HFF-Myc (cell line): Measurements from ENCODE around the gene COX8A.

Experiments
- DNase-seq: peaks from one replicate; pipeline ENCODE4 v3.0.0-alpha.2; 2011; ENCODE audit warnings: low read depth; ENCODE audit errors: extremely low read depth
- H3K4me3 ChIP-seq: replicated peaks from 2 replicates; pipeline ENCODE4 v1.5.1; 2011; ENCODE audit warnings: low read depth, mild to moderate bottlenecking, control low read depth, low read length
- CTCF ChIP-seq: IDR thresholded peaks from 2 replicates; pipeline ENCODE4 v1.5.1; 2012; ENCODE audit warnings: mild to moderate bottlenecking, low read depth, low read length, control low read depth; ENCODE audit errors: missing control alignments

The COX8A gene

DNA sequence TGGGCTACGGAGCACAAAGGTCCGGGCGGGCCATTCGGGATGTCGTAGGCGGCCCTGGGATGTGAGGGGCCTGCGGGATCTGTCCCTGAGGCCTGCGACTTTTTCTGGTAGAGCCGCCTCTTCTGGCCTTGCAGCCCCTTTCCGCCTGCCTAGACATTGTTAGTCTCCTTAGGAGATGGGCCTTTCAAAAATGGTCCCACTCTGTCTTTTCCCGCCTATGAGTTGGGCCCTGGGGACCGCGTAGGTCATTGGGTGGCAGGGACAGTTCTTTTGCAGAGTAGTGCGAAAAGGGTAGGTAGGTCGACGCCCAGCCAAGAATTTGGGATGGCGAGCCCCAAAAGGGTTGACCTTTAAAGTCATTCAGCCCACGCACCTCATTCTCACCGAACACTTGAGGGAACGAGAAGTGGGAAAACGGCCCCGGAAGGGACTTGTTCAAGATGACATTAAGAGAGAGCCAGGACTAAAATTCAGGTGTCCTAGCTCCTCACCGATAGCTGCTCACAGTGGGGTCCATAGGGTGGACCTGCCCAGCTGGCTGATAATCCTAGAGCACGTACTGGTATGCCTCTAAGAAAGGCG is 12.6 kb downstream of the COX8A start:
- no peak for DNase-seq
- no peak for TF ChIP-seq CTCF

GRCh38 chr11:63991558-63991957 is 17.1 kb downstream of the COX8A start:
- DNase-seq, result no peak
- TF ChIP-seq CTCF, result no peak
- H3K4me3 ChIP-seq, result no peak overlapping the region

More for the DNA sequence above, 12.6 kb downstream of the COX8A start:
- H3K4me3 ChIP-seq, result peak overlapping the region; percentile 95

DNA sequence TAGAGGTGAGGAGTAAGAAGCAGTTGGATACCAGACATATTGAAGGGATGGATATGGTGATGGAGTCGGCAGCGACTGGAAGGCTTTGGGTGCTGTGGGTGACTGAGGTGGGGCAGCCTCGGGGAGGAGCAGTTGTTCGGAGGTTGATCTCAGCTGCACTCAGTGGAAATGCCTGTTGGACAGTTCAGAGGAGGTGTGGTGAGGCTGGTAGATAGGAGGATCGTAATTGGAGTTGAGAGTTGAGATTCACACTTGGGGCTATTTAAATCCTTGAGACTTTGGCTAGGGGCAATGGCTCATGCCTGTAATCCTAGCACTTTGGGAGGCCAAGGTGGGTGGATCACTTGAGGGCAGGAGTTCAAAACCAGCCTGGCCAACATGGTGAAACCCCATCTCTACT is 18.7 kb downstream of the COX8A start:
- H3K4me3 ChIP-seq, result no peak overlapping the region
- no peak for TF ChIP-seq CTCF
- no peak for DNase-seq

- TF ChIP-seq CTCF, result no peak
- no peak overlapping the region for H3K4me3 ChIP-seq
- no peak for DNase-seq
Measured at GRCh38 chr11:63993993-63994392, 19.6 kb downstream of the COX8A start.

DNA sequence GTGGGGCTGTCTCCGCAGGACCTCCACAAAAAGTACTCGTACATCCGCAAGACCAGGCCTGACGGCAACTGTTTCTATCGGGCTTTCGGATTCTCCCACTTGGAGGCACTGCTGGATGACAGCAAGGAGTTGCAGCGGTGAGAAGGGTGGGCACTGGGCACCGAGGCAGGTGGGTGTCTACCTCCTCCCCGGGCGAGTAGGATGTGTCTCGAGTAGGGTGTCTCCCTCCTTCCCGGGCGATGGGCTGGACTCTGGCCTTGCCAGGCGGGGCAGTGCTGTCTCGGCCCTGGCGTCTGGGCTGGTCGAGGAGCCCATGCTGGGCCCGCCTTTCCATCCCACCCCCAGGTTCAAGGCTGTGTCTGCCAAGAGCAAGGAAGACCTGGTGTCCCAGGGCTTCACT is 22.1 kb downstream of the COX8A start:
- no peak overlapping the region for H3K4me3 ChIP-seq
- TF ChIP-seq CTCF, result no peak
- no peak for DNase-seq

DNA sequence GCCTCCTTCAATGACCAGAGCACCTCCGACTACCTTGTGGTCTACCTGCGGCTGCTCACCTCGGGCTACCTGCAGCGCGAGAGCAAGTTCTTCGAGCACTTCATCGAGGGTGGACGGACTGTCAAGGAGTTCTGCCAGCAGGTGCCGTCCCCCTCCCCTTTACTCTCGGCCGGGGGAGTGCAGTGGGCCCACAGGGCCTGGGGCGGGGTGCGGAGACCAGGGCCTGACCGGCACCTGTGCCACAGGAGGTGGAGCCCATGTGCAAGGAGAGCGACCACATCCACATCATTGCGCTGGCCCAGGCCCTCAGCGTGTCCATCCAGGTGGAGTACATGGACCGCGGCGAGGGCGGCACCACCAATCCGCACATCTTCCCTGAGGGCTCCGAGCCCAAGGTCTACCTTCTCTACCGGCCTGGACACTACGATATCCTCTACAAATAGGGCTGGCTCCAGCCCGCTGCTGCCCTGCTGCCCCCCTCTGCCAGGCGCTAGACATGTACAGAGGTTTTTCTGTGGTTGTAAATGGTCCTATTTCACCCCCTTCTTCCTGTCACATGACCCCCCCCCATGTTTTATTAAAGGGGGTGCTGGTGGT is 22.8 kb downstream of the COX8A start:
- no peak overlapping the region for H3K4me3 ChIP-seq
- no peak for TF ChIP-seq CTCF
- DNase-seq, result no peak
